T-cell (primary cell): ENCODE measurements around the gene COPZ1. TPM values are rescaled to one million over a fixed set of nuclear protein-coding genes. Genes with fewer than 3 reads are reported as not detected.
A peak's percentile ranks its signal among the peaks of the same experiment; 100 is the strongest.

Experiments
- ATAC-seq, 4 experiments: fragments of 200-7000 bp in 3 of 4; fragments of 150-1000 bp in 1 of 4; cut with Tn5 transposase; replicated peaks in 1 of 4; 1 replicate in 3 of 4; 2 replicates in 1 of 4; pipeline ENCODE4 v1.10.0; 2021; ENCODE audit warnings: moderate library complexity in 3 of 4, mild to moderate bottlenecking in 2 of 4, moderate number of reproducible peaks in 1 of 4
- CTCF ChIA-PET, 2 donors: fragments of 300-600 bp; sonication (Branson Sonifier 250); formaldehyde crosslinking; loops; one replicate each; lab custom pipeline; 2022; ENCODE audit warnings: antibody characterized with exemption in 2 of 2; lab: Charles Lee
- POLR2A ChIA-PET, 2 donors: fragments of 300-600 bp; sonication (Branson Sonifier 250); formaldehyde crosslinking; loops; one replicate each; lab custom pipeline; 2022; ENCODE audit warnings: antibody characterized with exemption in 2 of 2; lab: Charles Lee
- DNase-seq, 35 experiments: peaks; one replicate each; pipeline versions ENCODE4 v3.0.0 to v3.0.0-alpha.2; 2013 to 2023
- H3K27ac ChIP-seq: one replicate; pipeline ENCODE4 v1.5.1; 2013; ENCODE audit warnings: low read length
- H3K27me3 ChIP-seq, 2 experiments: replicated peaks in 1 of 2; 1 replicate in 1 of 2; 2 replicates in 1 of 2; pipeline versions ENCODE4 v1.6.1 to v1.7.0; 2013; ENCODE audit warnings: low read length in 1 of 2, mixed read lengths in 1 of 2; ENCODE audit not compliant: control insufficient read depth in 2 of 2, insufficient read depth in 2 of 2; ENCODE audit errors: extremely low read depth in 1 of 2
- H3K36me3 ChIP-seq, 2 donors: 1 replicate in 1 of 2; 2 replicates in 1 of 2; pipeline versions ENCODE4 v1.6.1 to v1.7.0; 2013; ENCODE audit warnings: low read length in 1 of 2; ENCODE audit not compliant: control insufficient read depth in 2 of 2, insufficient read depth in 1 of 2; ENCODE audit errors: extremely low read depth in 1 of 2
- H3K4me1 ChIP-seq, 2 experiments: 1 replicate in 1 of 2; 2 replicates in 1 of 2; pipeline versions ENCODE4 v1.6.1 to v1.7.0; 2013; ENCODE audit warnings: low read length in 2 of 2, mixed read lengths in 1 of 2; ENCODE audit not compliant: insufficient read depth in 2 of 2, control insufficient read depth in 1 of 2; ENCODE audit errors: extremely low read depth in 1 of 2
- H3K4me3 ChIP-seq, 2 donors: 1 replicate in 1 of 2; 2 replicates in 1 of 2; pipeline versions ENCODE4 v1.5.1 to v1.7.0; 2013; ENCODE audit warnings: mild to moderate bottlenecking in 2 of 2, low read length in 1 of 2, moderate library complexity in 1 of 2; ENCODE audit not compliant: control insufficient read depth in 1 of 2; ENCODE audit errors: extremely low read depth in 1 of 2
- H3K9me3 ChIP-seq: 2 replicates; pipeline ENCODE4 v1.7.0; 2013
- H3K27ac Mint-ChIP-seq, 2 donors: one replicate each; pipeline ENCODE4 v1.8.0; 2020 to 2021; ENCODE audit warnings: mild to moderate bottlenecking in 2 of 2, mixed read lengths in 2 of 2
- H3K27me3 Mint-ChIP-seq, 2 donors: one replicate each; pipeline ENCODE4 v1.8.0; 2021 to 2022; ENCODE audit warnings: mixed read lengths in 2 of 2
- H3K36me3 Mint-ChIP-seq: one replicate; pipeline ENCODE4 v1.8.0; 2021; ENCODE audit warnings: mixed read lengths
- H3K4me1 Mint-ChIP-seq, 3 donors: one replicate each; pipeline ENCODE4 v1.8.0; 2020 to 2022; ENCODE audit warnings: mixed read lengths in 3 of 3, mild to moderate bottlenecking in 1 of 3
- H3K4me3 Mint-ChIP-seq, 3 donors: one replicate each; pipeline ENCODE4 v1.8.0; 2020 to 2022; ENCODE audit warnings: mild to moderate bottlenecking in 3 of 3, mixed read lengths in 3 of 3, moderate library complexity in 3 of 3
- H3K9me3 Mint-ChIP-seq, 3 donors: one replicate each; pipeline ENCODE4 v1.8.0; 2020 to 2022; ENCODE audit warnings: mixed read lengths in 3 of 3
- WGBS: methylation state at CpG from one replicate; pipeline ENCODE4 v1.1.5; 2013; ENCODE audit warnings: missing lambda C conversion rate; ENCODE audit not compliant: insufficient coverage; 5-methylcytosine and 5-hydroxymethylcytosine counted together
- total RNA-seq, 35 experiments: library from RNA in 6 of 35; stranded (reverse) in 6 of 35; fragments of 120-200 nt in 1 of 35; gene quantifications; one replicate each; pipeline versions ENCODE4 v1.2.1 to v1.2.4 and lab custom pipeline; 2013 to 2026

The COPZ1 gene
- total RNA-seq, 5 donors from 2014 or later (not counting 1 experiment from before 2014, with no cell fraction given) = 60.4 to 81.3 (median 74.8) TPM

GRCh38 chr12:54333420-54334034 is 8.6 kb downstream of the COPZ1 start:
- no peaks in the 10 kb centered on the region for H3K27me3 ChIP-seq
- CTCF ChIA-PET = interaction anchor here (0.6 to 4.4 kb wide), 4 partner anchors 10 to 74 kb away, joined by 3 to 47 read pairs (median 4); partner anchors contain the start of gene COPZ1 (in 1 of the 2)
- WGBS = no CpG with 5 or more reads among the region's 4 CpGs
- H3K36me3 ChIP-seq = no peaks in the 10 kb centered on the region
- Mint-ChIP-seq H3K27ac (no peak overlapping the region), H3K36me3 (peaks cover 2% of the 10 kb centered on the region), H3K4me1 (peaks cover 57 to 64% (median 59%) of the 10 kb centered on the region in 3 donors), H3K9me3 (no peaks in the 10 kb centered on the region), H3K4me3 (peak overlapping the region in 1 of 3 donors; percentile 13), H3K27me3 (no peaks in the 10 kb centered on the region)
- ATAC-seq = no peak
- POLR2A ChIA-PET = no interaction called here
- peaks cover 13 to 28% of the 10 kb centered on the region in 2 experiments for H3K4me1 ChIP-seq
- no peak for DNase-seq
- H3K27ac ChIP-seq = no peak overlapping the region
- H3K9me3 ChIP-seq = no peaks in the 10 kb centered on the region
- H3K4me3 ChIP-seq = no peak overlapping the region

GRCh38 chr12:54337280-54337842 is 12.4 kb downstream of the COPZ1 start:
- ChIA-PET CTCF (interaction anchor here (0.5 to 2.1 kb wide), 10 partner anchors 12 to 96 kb away, joined by 3 to 14 read pairs (median 5); partner anchors contain the start of gene COPZ1 (in 1 of the 2)), POLR2A (interaction anchor here in 1 of 2 donors (0.6 kb wide), 1 partner anchor 12 kb away, joined by 4 read pairs; the partner anchor contains the start of gene COPZ1)
- Mint-ChIP-seq H3K27me3 (no peaks in the 10 kb centered on the region), H3K36me3 (peaks cover 20% of the 10 kb centered on the region), H3K9me3 (no peaks in the 10 kb centered on the region), H3K4me1 (peaks cover 28 to 38% (median 32%) of the 10 kb centered on the region in 3 donors), H3K27ac (peak overlapping the region in 1 of 2 donors; percentile 34), H3K4me3 (no peak overlapping the region)
- ATAC-seq = no peak
- DNase-seq = no peak
- H3K4me3 ChIP-seq = no peak overlapping the region
- H3K4me1 ChIP-seq = peaks cover 3 to 4% of the 10 kb centered on the region in 2 experiments
- H3K36me3 ChIP-seq = peaks cover 3 to 29% of the 10 kb centered on the region in 2 donors
- H3K27ac ChIP-seq = no peak overlapping the region
- no peaks in the 10 kb centered on the region for H3K27me3 ChIP-seq
- WGBS = 100% methylated on average over 1 of the region's 3 CpGs
- no peaks in the 10 kb centered on the region for H3K9me3 ChIP-seq

DNA sequence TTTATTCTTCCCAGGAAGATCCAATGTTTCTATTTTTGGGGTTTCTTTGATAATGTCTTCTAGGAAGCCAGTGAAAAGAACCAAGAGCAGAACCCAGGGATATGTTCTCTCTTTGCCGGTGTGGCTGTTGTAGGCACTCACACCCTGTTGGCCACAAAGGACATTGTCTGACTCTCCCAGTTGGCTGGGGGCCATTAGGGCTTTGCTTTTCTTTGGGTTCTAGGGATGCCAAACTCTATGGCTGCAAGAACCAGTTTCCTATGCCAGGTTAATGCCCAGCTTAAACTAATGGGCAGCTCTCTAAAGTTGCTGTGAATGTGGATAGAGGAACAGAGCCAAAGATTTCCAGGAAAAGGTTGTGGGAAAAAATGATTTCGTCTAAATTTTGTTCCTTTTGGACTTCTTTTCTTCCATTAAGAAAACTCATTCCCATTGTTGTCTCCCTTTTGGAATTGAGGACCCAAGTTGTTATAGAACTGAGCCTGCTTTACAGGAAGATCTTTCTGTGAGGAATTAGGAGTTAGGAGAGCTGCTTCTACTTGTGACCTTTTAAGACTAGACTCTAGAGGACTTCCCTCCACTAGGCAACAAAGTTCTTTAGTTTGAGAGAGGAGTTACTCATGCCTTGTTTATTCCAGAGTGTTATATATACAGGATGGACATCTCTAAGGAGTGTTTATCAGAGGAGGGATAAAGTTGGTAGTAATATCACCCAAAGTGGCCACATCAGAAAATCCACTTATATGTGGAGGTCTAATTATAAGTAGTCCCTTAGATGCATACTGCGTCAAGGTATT is 13.1 kb downstream of the COPZ1 start:
- H3K9me3 Mint-ChIP-seq = no peaks in the 10 kb centered on the region
- 100% methylated on average over 1 of the region's 3 CpGs for WGBS
- Histone ChIP-seq H3K27me3 (no peaks in the 10 kb centered on the region), H3K9me3 (no peaks in the 10 kb centered on the region), H3K36me3 (peaks cover 6 to 34% of the 10 kb centered on the region in 2 donors), H3K27ac (no peak overlapping the region), H3K4me1 (peaks cover 3% of the 10 kb centered on the region in 2 experiments), H3K4me3 (no peak overlapping the region)
- no peak overlapping the region for H3K4me3 Mint-ChIP-seq
- POLR2A ChIA-PET = interaction anchor here in 1 of 2 donors (0.6 kb wide), 2 partner anchors 13 to 109 kb away, joined by 4 to 5 read pairs; partner anchors contain the start of gene COPZ1
- peak overlapping the region in 1 of 2 donors; percentile 39 for H3K27ac Mint-ChIP-seq
- DNase-seq = no peak
- CTCF ChIA-PET = interaction anchor here (0.5 to 2.1 kb wide), 8 partner anchors 13 to 86 kb away, joined by 3 to 11 read pairs (median 4); partner anchors contain the start of gene COPZ1 (in 1 of the 2)
- H3K36me3 Mint-ChIP-seq = peaks cover 25% of the 10 kb centered on the region
- no peaks in the 10 kb centered on the region for H3K27me3 Mint-ChIP-seq
- no peak for ATAC-seq
- H3K4me1 Mint-ChIP-seq = peaks cover 25 to 38% (median 32%) of the 10 kb centered on the region in 3 donors

GRCh38 chr12:54338698-54339296 is 13.9 kb downstream of the COPZ1 start:
- H3K27ac Mint-ChIP-seq = no peak overlapping the region
- DNase-seq (no peak), ATAC-seq (no peak)
- H3K27me3 ChIP-seq = no peaks in the 10 kb centered on the region
- H3K9me3 Mint-ChIP-seq = no peaks in the 10 kb centered on the region
- H3K27me3 Mint-ChIP-seq = no peaks in the 10 kb centered on the region
- H3K27ac ChIP-seq = no peak overlapping the region
- no peak overlapping the region for H3K4me3 Mint-ChIP-seq
- ChIA-PET POLR2A (interaction anchor here in 1 of 2 donors (0.6 kb wide), 1 partner anchor 109 kb away, joined by 5 read pairs; no protein-coding TSS in a partner anchor), CTCF (interaction anchor here in 1 of 2 donors (0.6 kb wide), 1 partner anchor 15 kb away, joined by 3 read pairs; no protein-coding TSS in a partner anchor)
- H3K9me3 ChIP-seq = no peaks in the 10 kb centered on the region
- no CpG with 5 or more reads among the region's 4 CpGs for WGBS
- H3K4me3 ChIP-seq = no peak overlapping the region
- peaks cover 30% of the 10 kb centered on the region for H3K36me3 Mint-ChIP-seq
- peaks cover 18 to 32% (median 25%) of the 10 kb centered on the region in 3 donors for H3K4me1 Mint-ChIP-seq
- peaks cover 9 to 41% of the 10 kb centered on the region in 2 donors for H3K36me3 ChIP-seq
- H3K4me1 ChIP-seq = no peaks in the 10 kb centered on the region

GRCh38 chr12:54340846-54341245 is 15.9 kb downstream of the COPZ1 start:
- no peak overlapping the region for H3K27ac ChIP-seq
- H3K4me3 ChIP-seq = no peak overlapping the region
- H3K27me3 ChIP-seq = no peaks in the 10 kb centered on the region
- H3K9me3 Mint-ChIP-seq = no peaks in the 10 kb centered on the region
- H3K4me1 ChIP-seq = no peaks in the 10 kb centered on the region
- H3K36me3 ChIP-seq = peaks cover 14 to 56% of the 10 kb centered on the region in 2 donors
- peaks cover 37% of the 10 kb centered on the region for H3K36me3 Mint-ChIP-seq
- ATAC-seq = no peak
- ChIA-PET POLR2A (no interaction called here), CTCF (interaction anchor here in 1 of 2 donors (0.6 kb wide), 1 partner anchor 109 kb away, joined by 8 read pairs; no protein-coding TSS in a partner anchor)
- no peak overlapping the region for H3K27ac Mint-ChIP-seq
- no peak for DNase-seq
- H3K27me3 Mint-ChIP-seq = no peaks in the 10 kb centered on the region
- no peaks in the 10 kb centered on the region for H3K9me3 ChIP-seq
- 98% methylated on average over 4 of the region's 7 CpGs for WGBS
- H3K4me3 Mint-ChIP-seq = no peak overlapping the region
- H3K4me1 Mint-ChIP-seq = peaks cover 10 to 24% (median 16%) of the 10 kb centered on the region in 3 donors
